Muscle layer of colon (tissue), 2 donors: ENCODE results near the gene FAM118A.

Experiments
- H3K27ac ChIP-seq: one replicate; pipeline ENCODE4 v1.7.0; 2013; ENCODE audit warnings: low read depth, mild to moderate bottlenecking, low read length, moderate library complexity
- H3K27me3 ChIP-seq, 2 donors: one replicate each; pipeline ENCODE4 v1.7.0; 2013; ENCODE audit warnings: low read length in 2 of 2, mild to moderate bottlenecking in 2 of 2; ENCODE audit not compliant: insufficient read depth in 2 of 2, control insufficient read depth in 1 of 2
- H3K36me3 ChIP-seq: one replicate; pipeline ENCODE4 v1.7.0; 2013; ENCODE audit warnings: mild to moderate bottlenecking, low read length; ENCODE audit not compliant: insufficient read depth
- H3K4me1 ChIP-seq: one replicate; pipeline ENCODE4 v1.7.0; 2013; ENCODE audit warnings: mild to moderate bottlenecking, low read length; ENCODE audit not compliant: insufficient read depth
- H3K4me3 ChIP-seq, 2 donors: one replicate each; pipeline ENCODE4 v1.7.0; 2013; ENCODE audit warnings: low read length in 2 of 2, low read depth in 1 of 2, mild to moderate bottlenecking in 1 of 2, moderate library complexity in 1 of 2
- H3K9ac ChIP-seq: one replicate; pipeline ENCODE4 v1.7.0; 2013; ENCODE audit warnings: low read length
- H3K9me3 ChIP-seq: one replicate; pipeline ENCODE4 v1.7.0; 2013; ENCODE audit warnings: mild to moderate bottlenecking, low read length
- donor health status: abdominal sarcoma.
- donor health status: Adenocarcinoma of cecum.

FAM118A gene

DNA sequence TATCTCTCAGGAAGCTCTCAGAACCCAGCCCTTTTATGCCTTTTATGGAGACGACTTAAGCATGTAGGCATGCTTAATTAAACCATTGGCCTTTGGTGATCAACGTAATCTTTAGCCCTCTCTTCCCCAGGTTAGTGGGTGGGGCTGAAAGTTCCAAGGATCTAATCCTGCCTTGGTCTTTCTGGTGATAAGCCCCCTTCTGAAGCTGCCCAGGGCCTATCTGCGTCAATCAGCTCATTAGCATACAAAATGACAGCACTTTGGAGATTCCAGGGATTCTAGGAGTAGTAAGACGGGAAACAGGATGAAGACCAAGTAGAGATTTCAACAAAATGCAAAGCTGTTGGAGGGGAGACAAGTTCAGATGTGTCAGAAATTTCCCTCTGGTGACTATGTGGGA, 3.1 kb downstream of the FAM118A start:
- H3K4me1 ChIP-seq = peaks cover 19% of the 10 kb centered on the region
- no peak overlapping the region for H3K27ac ChIP-seq
- no peak overlapping the region for H3K4me3 ChIP-seq
- H3K9me3 ChIP-seq = no peaks in the 10 kb centered on the region
- no peaks in the 10 kb centered on the region for H3K36me3 ChIP-seq
- no peak overlapping the region for H3K9ac ChIP-seq
- H3K27me3 ChIP-seq = no peaks in the 10 kb centered on the region

DNA sequence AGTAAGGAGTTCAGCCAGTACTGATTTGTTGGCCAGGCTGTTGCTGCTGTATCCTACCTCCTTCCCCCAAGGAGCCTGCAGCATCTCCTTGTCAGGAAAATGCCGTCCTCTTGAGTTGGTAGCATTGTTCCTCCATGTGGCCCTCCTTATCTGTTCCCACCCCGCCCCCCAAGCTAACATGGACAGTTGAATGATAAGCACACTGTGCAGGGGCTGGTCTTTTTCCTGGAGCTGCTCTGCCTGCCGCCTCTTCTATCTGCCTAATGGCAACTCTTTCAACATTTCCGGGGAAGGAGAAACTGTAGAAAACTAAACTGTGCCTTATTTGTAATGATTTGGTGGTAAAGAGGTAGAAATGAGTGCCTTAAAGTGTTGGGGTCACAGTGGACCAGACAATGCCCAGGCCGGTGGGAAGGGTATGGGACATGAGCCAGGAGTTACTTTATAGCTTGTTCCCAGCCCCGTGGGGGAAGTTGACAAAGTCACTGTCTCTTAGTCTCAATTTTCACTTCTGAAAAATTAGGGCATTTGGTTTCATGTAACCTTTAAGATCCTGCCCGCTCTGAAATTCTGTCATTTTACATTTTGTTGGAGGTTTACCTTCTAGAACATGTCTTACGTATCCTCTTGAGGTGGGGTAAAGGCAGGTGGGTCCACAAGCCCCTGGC, 4.5 kb downstream of the FAM118A start:
- H3K9me3 ChIP-seq = no peaks in the 10 kb centered on the region
- no peak overlapping the region for H3K9ac ChIP-seq
- peaks cover 33% of the 10 kb centered on the region for H3K4me1 ChIP-seq
- H3K27ac ChIP-seq = no peak overlapping the region
- no peaks in the 10 kb centered on the region for H3K36me3 ChIP-seq
- no peak overlapping the region for H3K4me3 ChIP-seq
- no peaks in the 10 kb centered on the region for H3K27me3 ChIP-seq

DNA sequence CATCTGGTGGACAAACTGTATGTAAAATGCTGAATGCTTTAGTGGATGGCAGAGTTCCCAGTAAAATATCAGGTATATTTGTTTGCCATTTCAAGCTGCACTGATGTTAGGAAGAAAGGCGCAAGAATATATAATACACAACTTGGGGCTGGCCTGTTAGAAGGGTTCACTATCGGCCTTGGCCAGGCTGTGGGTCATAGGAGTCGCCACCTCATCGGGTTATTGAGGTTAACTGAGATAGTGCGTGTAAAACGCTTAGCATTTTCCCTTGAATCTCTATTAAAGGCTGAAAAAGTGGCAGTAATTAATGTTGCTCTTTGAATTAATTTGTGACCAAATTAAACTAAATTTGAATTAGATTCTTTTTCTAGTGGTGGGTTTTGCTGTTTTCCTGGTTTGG, 5.1 kb downstream of the FAM118A start:
- Histone ChIP-seq H3K27me3 (no peaks in the 10 kb centered on the region), H3K9me3 (no peaks in the 10 kb centered on the region), H3K36me3 (no peaks in the 10 kb centered on the region), H3K9ac (no peak overlapping the region), H3K4me3 (no peak overlapping the region), H3K4me1 (peaks cover 39% of the 10 kb centered on the region), H3K27ac (no peak overlapping the region)

DNA sequence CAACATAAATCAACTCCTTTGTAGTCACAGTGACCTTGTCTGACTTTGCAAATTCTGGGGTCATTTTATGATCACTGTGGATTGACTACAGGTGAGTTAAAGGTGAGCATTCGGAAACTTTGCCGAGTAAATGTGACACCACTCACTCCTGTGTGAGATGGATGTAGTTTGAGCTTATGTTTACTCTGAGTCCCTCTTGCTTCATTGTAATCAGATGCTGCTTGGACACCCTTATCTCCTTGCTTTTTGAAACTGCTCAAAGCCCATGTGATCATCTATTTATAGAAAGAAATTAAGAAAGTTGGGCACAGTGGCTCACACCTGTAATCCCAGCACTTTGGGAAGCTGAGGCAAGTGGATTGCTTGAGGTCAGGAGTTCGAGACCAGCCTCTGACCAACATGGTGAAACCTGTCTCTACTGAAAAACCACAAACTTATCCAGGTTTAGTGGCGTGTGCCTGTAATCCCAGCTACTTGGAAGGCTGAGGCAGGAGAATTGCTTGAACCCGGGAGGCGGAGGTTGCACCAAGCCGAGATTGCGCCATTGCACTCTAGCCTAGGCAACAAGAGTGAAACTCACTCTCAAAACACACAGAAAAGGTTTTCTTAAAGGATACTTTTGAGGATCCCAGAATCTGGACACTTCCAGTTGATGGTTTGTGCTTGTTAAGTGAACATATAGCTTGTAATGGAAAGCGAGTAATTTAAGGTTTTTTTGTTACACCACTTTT, 7.2 kb downstream of the FAM118A start:
- Histone ChIP-seq H3K27ac (peak overlapping the region; percentile 84), H3K4me3 (no peak overlapping the region), H3K4me1 (peaks cover 26% of the 10 kb centered on the region), H3K9me3 (no peaks in the 10 kb centered on the region), H3K9ac (no peak overlapping the region), H3K36me3 (no peaks in the 10 kb centered on the region), H3K27me3 (no peaks in the 10 kb centered on the region)

DNA sequence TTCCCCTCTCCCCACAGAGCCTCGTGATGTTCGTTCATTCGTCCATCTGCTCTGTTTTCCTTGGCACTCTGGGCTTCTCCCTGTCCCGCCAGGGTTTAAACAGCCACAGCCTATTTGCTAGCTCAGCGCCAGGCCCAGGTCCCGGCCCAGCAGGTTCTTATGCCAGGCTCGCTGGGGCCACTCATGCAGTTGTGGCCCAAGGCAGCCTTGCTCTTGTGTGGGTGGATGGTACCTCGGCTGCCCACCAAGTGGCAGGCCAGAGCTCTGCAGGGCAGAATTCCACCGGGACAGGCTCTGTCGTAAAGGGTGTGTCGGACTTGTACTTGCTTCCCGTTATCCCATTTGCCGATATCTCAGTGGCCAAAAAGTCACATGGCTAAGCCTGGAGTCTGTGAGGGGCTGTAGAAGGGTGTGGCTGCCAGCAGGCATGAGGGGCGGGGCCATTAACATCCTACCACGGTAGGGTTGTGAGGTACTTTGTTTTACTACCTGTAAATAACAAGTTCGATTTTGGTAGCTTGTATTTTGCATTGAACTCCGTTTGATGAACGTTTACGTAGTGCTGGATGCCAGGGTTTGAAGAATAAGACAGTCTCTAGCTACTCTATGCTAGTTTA, 7.9 kb downstream of the FAM118A start:
- Histone ChIP-seq H3K4me3 (peak overlapping the region in 1 of 2 donors; percentile 1), H3K4me1 (peaks cover 26% of the 10 kb centered on the region), H3K36me3 (peaks cover 5% of the 10 kb centered on the region), H3K27ac (peak overlapping the region; percentile 84), H3K9me3 (no peaks in the 10 kb centered on the region), H3K9ac (no peak overlapping the region), H3K27me3 (no peaks in the 10 kb centered on the region)

DNA sequence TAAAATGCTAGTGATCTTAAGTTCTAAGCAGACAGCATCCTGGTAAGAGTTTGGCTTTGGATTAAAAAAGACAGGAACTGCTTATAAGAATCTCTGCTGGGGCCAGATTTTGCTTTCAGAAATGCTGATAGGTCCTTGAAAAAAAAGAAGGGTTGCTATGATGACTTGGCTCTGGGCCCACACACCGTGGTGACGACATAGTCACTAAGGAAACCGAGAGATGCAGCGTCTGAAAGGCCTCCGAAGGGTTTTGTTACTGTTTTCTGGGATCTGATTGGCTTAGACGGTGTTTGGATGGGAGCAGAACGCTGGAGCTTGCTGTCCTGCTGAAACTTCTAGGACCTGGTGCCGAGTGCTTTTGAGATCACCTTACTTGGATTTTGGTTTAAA, 8.4 kb downstream of the FAM118A start:
- Histone ChIP-seq H3K36me3 (peaks cover 10% of the 10 kb centered on the region), H3K9me3 (no peaks in the 10 kb centered on the region), H3K9ac (no peak overlapping the region), H3K27me3 (no peaks in the 10 kb centered on the region), H3K4me1 (peaks cover 26% of the 10 kb centered on the region), H3K27ac (peak overlapping the region; percentile 84), H3K4me3 (peak overlapping the region in 1 of 2 donors; percentile 1)

DNA sequence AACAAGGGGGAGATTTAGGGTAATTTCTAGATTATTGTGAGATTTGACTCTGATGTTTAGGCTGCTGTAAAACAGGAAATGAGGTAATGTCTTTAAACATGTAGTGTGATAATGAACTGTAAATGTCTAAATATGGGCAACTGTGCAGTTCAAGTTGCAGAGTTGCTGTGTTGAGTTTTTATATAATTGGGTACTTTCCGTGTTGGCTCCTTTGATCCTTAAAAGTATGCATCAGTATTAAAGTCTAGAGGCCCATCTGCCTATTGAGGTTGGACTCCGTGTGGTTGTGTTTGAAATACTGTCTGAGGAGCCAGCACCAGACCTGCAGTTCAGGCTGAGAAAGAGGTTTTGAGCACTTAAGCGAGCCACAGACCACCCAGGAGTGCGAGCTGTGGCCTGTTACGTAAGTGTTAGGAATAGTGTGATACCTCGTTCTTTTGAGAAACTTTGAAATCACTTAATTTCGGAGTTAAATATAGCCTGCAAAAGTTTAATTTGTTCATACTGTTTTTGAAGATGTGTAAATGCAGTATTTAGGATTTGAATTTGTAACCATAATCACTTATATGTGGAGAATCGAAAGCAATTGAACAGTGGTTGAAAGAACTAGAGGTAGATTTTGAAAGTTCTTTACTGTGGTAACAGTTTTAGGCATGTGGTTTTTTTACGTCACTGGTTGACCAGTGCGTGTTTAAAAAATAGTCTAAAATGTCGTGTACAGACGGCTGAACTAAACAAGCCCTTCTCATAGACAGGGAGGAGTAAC, 9.0 kb downstream of the FAM118A start:
- Histone ChIP-seq H3K36me3 (peaks cover 15% of the 10 kb centered on the region), H3K9me3 (no peaks in the 10 kb centered on the region), H3K27ac (peak overlapping the region; percentile 84), H3K9ac (peak overlapping the region; percentile 2), H3K4me1 (peaks cover 26% of the 10 kb centered on the region), H3K27me3 (no peaks in the 10 kb centered on the region), H3K4me3 (peak overlapping the region in 1 of 2 donors; percentile 6)

DNA sequence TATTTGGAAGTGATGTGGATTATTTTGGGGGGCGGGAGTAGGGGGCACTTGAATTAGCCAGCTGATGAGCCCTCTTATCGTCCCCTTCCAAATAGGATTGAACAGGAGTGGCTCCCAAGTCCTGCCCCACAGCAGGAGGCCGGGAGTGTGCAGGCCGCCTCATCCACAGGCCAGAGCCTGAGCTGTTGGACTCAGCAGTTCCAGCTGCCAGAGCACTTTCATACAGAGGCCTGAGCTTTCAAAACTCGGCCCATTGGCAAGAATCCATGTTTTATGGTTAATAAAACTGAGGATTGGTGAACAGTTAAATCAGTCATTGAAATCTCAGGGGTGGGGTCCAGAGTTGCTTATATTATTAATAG, 9.6 kb downstream of the FAM118A start:
- H3K4me1 ChIP-seq = peaks cover 26% of the 10 kb centered on the region
- H3K9ac ChIP-seq = peak overlapping the region; percentile 2
- H3K27ac ChIP-seq = peak overlapping the region; percentile 84
- H3K4me3 ChIP-seq = peak overlapping the region in 1 of 2 donors; percentile 6
- no peaks in the 10 kb centered on the region for H3K27me3 ChIP-seq
- H3K9me3 ChIP-seq = no peaks in the 10 kb centered on the region
- H3K36me3 ChIP-seq = peaks cover 21% of the 10 kb centered on the region

DNA sequence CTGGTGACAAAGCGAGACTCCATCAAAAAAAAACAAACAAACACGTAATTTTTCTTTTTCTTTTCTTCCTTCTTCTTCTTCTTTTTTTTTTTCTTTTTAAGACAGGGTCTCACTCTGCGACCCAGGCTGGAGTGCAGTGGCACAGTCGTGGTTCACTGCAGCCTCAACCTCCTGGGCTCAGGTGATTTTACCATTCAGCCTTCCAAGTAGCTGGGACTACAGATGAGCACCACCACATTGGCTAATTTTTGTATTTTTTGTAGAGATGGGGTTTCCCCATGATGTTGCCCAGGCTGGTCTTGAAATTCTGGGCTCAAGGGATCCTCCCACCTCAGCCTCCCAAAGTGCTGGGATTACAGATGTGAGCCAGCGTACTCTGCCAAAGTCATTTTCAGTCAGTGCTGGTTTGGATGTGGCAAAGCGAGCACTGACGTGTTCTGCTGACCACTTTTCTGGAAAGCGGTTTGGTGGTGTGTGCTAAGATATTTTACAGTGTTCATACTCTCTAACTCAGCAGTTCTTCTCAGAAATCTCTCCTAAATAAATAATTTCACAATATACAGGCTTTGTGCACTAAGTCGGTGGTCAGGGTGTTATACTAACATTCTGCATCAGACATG, 10.7 kb downstream of the FAM118A start:
- Histone ChIP-seq H3K36me3 (peaks cover 30% of the 10 kb centered on the region), H3K9me3 (no peaks in the 10 kb centered on the region), H3K9ac (no peak overlapping the region), H3K27ac (peak overlapping the region; percentile 84), H3K27me3 (no peaks in the 10 kb centered on the region), H3K4me3 (no peak overlapping the region), H3K4me1 (peaks cover 26% of the 10 kb centered on the region)

DNA sequence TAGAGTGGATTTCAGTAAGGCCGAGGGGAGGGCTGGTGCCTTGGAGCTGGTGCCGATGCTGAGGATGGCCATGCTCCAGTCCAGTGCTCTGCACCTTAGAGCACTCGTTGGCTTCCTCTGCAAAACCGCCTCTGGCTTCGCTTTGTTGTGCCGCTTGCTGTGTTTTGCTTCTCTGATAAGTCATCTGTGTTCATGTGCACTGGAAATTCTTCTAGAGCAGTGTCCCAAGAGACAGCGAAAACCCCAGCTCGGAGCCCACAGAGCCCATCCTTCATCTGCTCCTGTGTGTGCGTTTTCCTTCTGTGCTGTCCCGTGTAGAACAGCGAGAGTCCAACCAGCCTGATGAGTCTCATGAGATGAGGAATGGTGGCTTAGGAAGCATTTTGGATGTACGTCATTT, 12.1 kb downstream of the FAM118A start:
- H3K27ac ChIP-seq = no peak overlapping the region
- H3K36me3 ChIP-seq = peaks cover 34% of the 10 kb centered on the region

More for the DNA sequence above, 12.1 kb downstream of the FAM118A start:
- no peaks in the 10 kb centered on the region for H3K9me3 ChIP-seq
- H3K27me3 ChIP-seq = no peaks in the 10 kb centered on the region
- no peak overlapping the region for H3K4me3 ChIP-seq
- peaks cover 26% of the 10 kb centered on the region for H3K4me1 ChIP-seq
- H3K9ac ChIP-seq = no peak overlapping the region
